Retinal pigment epithelial cell (primary cell): Measurements from ENCODE around the gene PTGR2.
"Not testable (repeated sequence)": the region's sequence is repeated elsewhere in the genome, so short reads cannot be mapped to it uniquely, and the experiment has no call there.

ENCODE experiments used
- DNase-seq: peaks from one replicate; pipeline ENCODE4 v3.0.0-alpha.2; 2010; ENCODE audit warnings: low read depth
- H3K4me3 ChIP-seq: 2 replicates; pipeline ENCODE4 v1.5.1; 2011; ENCODE audit warnings: mild to moderate bottlenecking, low read length, control low read depth, moderate library complexity
- TF ChIP-seq, protein P1 (sequence below): conservative IDR thresholded peaks from 2 replicates; pipeline ENCODE4 v1.5.1; 2011; ENCODE audit warnings: low read depth, low read length, control low read depth, inconsistent platforms

The PTGR2 gene

DNA sequence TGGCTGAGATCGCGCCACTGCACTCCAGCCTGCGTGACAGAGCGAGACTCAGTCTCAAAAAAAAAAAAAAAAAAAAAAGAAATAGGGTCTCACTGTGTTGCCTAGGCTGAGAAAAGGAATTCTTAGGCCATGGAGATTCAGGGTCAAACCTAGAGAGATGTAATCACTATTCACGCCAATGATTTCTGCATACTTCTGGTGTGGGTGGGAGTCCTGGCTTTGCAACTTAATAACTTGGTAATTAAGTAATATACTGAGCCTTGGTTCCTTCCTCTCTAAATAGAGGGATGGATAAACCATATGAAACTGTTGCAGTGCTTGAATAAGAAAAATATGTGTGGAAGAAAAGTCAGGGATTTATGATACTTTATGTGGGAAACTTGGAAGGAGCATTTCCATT lies 37.7 kb downstream of the PTGR2 start:
- H3K4me3 ChIP-seq: no peak overlapping the region
- DNase-seq: no peak
- TF ChIP-seq, protein P1, sequence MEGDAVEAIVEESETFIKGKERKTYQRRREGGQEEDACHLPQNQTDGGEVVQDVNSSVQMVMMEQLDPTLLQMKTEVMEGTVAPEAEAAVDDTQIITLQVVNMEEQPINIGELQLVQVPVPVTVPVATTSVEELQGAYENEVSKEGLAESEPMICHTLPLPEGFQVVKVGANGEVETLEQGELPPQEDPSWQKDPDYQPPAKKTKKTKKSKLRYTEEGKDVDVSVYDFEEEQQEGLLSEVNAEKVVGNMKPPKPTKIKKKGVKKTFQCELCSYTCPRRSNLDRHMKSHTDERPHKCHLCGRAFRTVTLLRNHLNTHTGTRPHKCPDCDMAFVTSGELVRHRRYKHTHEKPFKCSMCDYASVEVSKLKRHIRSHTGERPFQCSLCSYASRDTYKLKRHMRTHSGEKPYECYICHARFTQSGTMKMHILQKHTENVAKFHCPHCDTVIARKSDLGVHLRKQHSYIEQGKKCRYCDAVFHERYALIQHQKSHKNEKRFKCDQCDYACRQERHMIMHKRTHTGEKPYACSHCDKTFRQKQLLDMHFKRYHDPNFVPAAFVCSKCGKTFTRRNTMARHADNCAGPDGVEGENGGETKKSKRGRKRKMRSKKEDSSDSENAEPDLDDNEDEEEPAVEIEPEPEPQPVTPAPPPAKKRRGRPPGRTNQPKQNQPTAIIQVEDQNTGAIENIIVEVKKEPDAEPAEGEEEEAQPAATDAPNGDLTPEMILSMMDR: no peak

- H3K4me3 ChIP-seq: not testable (repeated sequence)
Observed at GRCh38 chr14:73894180-73894687, 42.6 kb downstream of the PTGR2 start.

DNA sequence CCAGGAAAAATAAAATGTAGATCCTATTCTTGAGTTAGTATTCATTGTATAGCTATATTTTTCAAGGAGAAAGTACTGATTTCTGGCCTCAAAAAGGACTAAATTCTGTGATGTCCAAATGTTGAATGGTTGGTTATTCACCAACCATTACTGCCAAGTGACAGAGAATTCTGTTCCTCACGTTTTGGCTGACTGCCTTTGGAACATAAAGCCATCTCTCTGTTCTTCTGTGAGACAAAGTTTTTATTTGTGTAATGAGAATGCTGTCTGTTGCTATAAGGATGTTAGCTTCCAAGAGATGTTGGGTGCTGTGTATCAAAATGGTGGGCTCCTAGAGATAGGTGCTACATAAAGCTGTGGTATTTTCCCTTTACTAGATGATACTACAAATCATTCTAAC lies 44.3 kb downstream of the PTGR2 start:
- no peak for DNase-seq
- H3K4me3 ChIP-seq: no peak overlapping the region
- TF ChIP-seq, protein P1: no peak

More at GRCh38 chr14:73894180-73894687, 42.6 kb downstream of the PTGR2 start:
- DNase-seq: not testable (repeated sequence)

GRCh38 chr14:73896521-73896920 lies 44.9 kb downstream of the PTGR2 start:
- H3K4me3 ChIP-seq: no peak overlapping the region
- DNase-seq: no peak
- TF ChIP-seq, protein P1: no peak

DNA sequence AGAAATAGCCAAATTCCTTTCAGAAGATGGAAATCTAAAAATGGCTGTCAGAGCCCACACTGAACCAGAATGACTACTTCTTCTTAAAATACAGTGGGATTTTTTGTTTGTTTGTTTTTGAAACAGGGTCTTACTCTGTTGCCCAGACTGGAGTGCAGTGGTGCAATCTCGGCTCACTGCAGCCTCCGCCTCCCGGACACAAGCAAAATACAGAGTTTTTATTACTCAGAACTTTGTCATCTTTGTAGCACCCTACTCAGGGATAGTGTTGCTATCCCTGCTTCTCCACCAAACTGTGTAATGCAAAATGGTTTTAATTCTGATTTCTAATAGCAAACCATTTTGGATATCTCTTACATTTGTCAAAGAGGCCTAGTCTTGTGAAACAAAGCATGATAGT lies 51.4 kb downstream of the PTGR2 start:
- no peak overlapping the region for H3K4me3 ChIP-seq
- DNase-seq: no peak
- TF ChIP-seq, protein P1: no peak

- TF ChIP-seq, protein P1: no peak
- no peak for DNase-seq
- H3K4me3 ChIP-seq: no peak overlapping the region
Observed at GRCh38 chr14:73909681-73910080, 58.0 kb downstream of the PTGR2 start.

DNA sequence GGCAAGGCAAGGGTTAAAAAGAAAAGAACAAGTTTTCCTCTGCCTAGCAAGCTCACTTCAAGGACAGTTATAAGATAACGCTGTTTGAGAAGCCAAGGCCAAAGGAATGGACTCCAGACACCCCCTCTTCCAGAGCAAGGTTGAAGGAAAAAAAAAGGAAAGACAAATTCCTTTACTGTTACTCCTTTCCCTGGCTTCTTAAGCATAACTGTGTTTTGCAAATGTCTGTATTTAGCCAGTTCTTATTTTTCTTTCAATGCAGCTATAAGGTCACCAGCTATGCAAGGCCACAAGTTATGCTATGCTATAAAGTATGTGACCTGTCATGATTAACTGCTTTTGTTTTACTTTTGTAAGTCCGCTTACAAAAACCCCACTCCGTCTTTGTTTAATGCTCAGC lies 61.6 kb downstream of the PTGR2 start:
- no peak for DNase-seq
- no peak overlapping the region for H3K4me3 ChIP-seq
- TF ChIP-seq, protein P1: no peak

DNA sequence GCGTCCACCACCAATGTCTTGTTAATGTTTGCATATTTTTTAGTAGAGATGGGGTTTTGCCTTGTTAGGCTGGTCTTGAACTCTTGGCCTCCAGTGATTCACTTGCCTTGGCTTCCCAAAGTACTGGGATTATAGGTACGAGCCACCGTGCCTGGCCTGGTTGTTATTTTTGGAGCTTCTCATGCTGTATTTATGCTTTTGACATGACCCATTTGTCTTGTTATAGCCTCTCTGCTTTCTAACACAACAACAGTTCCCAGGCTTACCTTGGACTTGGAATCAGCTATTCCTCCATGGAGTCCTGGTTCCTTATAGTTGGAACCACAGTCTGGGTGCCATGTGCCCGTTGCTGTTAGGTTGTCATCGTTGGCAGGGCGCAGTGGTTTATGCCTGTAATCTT lies 64.7 kb downstream of the PTGR2 start:
- TF ChIP-seq, protein P1: no peak
- no peak overlapping the region for H3K4me3 ChIP-seq

GRCh38 chr14:73919457-73919856 lies 67.8 kb downstream of the PTGR2 start:
- DNase-seq, H3K4me3 ChIP-seq: not testable (repeated sequence)

More for the DNA sequence above, 64.7 kb downstream of the PTGR2 start:
- DNase-seq: no peak
